GM18508 (cell line): ENCODE data around the gene MRPL17.

Source experiments
- ATAC-seq: cut with Tn5 transposase; IDR thresholded peaks from one replicate; pipeline ENCODE4 v1.9.1; 2021; ENCODE audit warnings: moderate number of reproducible peaks; ENCODE audit not compliant: insufficient read depth, unreplicated experiment

MRPL17 gene

DNA sequence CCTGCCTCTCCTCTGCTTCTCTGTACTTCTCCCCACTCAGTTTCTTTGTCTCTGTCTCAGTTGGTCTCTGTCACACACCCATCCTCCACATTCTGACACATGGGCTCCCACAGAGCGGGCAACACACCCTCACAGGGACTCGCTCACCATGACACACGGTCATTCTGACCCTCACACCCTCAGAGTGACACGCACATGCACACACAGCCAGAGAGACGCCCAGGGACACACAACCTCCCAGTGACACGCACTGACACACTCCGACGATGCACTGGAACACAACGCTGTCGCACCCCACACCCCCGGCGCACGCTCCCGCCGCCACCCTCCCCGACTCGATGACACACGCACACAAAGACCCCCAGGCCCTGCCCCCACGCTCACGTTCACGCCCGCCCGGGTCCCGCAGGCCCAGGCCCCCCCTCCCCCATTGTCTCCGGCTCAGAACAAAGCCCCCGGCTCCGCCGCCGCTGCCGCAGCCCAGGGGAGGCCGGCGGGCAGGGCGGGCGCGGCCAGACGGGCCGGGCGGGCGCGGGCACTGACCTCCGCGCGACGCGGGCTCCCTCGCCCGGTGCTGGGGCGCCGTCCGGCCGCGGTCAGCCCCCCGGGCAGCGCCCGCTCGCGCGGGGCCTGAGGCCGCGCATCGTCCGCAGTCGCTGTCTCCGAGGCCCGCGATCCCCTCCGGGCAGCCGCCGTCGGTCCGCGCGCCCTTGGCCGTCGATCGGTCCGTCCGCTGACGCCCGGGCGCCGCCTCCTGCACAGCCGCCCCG lies 27.9 kb downstream of the MRPL17 start:
- ATAC-seq, result no peak

DNA sequence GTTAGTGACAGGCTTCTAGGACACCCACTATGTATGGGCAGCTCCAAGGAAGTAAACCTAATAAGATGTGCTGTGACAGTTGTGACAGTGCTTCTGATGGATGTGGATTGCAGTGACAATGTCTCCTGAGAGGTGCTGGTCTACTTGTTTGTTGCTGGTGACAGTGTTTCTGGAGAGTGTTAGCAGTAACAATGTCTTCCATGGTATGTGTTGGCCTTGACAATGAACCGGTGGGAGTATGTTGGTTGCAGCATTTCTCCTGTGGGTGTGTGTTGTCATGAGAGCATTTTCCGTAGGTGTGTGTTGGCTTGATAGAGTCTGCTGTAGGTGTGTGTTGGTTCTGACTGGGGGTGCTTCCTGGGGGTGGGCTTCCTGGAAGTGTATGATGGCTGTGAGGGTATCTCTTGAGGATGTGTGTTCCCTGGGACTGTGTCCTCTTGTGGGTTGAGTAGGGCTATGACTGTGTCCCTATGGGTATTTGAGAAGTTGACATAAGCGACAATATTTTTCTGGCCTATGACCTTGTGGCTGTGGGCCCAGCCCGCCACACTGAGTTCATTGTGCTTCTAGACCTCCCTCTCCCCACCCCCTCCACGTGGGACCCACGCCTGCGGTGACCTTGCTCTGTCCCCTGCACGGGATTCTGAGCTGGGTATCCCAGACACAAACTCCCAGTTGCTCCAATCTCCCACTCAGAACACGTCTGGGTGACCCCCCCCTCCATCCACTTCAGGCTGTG lies 28.7 kb downstream of the MRPL17 start:
- ATAC-seq, result no peak

DNA sequence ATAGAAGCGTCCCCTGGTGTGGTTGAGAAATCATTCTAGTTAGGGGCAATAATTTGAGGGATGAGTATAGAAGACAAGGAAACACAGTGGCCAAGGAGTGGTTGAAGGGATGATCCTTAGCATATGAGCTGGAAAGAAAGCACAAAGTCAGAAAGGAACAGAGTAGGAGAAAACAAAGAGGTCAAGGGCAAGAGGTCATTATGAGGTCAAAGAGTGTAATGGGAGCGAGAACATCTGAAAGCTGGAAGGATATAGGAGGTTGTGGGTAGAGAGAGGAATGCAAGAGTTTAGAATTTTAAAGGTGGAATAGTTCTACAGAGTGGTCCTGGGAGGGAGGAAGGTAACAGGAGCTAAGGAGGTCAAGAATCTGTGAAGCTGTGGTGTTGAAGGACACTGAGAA lies 29.5 kb downstream of the MRPL17 start:
- ATAC-seq, result no peak

DNA sequence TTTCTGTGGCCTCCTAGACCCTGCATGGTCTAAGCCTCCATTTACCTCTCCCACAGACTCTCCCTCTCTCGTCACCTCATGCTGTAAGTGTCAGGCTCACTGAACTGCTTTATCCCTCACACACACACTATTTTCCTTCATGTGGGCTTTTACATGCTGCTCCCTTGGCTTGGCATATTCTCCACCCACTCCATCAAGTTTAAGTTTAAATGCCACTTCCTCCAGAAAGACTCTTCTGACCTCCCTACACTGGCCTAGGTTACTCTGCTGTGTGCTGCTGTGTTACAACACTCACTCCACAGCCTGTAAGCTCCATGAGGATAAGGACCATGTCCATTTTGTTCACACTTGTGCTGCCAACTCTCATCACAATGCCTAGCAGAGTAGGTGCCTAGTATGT lies 30.0 kb downstream of the MRPL17 start:
- ATAC-seq, result no peak

DNA sequence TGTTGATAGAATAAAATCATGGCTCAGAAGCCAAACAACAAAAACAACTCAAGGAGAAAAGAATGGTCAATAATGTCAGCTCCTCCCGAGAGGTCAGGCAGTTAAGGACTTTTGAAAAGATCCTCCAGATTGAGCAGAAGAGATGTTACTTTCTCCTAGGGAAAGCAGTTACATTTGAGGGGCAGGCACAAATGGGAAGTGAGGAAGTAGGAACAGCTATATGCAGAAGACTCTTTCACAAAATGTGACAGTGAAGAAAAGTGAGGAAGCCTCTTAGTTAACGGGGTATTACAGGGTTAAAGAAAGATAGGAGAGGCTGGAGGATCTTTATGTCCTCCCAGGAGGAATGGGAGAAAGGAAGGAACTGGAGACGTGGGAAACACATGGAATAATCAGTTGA lies 31.0 kb downstream of the MRPL17 start:
- ATAC-seq, result no peak

DNA sequence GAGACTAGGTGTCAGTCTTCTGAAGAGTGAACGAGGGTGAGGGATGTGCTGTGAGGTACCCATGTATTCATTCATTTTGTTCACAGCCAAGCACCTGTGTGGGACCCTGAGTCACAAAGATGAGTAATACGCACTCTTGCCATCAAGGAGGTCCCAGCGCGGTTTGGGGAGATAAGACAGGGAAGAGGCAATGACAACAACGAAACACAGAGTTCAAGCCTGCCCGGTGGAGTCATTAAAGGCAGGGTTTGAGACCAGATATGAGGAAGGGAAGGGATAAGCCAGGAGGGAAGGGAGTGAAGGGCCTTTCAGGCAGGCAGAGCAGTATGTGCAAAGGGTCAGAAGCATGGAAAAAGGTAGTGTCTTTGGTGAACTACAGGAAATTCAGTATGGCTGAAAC lies 32.2 kb downstream of the MRPL17 start:
- no peak for ATAC-seq

DNA sequence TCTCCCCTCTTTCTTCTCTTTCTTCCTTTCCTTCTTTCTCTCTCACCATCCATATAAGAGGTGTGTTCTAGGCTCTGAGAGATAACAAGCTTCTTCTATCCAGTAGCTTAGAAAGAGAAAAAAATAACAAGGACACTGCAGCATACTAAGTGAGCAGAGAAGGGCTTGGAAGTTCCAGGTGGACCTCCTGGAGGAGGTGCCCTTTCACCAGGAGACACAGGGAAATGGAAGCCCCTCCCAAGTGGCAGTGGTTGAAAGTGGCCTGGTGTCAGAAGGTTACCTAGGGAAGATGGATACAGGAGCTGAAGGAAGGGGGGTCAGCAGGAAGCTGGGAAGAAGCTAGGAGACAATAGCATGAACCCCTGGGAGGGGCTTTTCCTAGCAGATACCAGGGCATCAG lies 33.0 kb downstream of the MRPL17 start:
- ATAC-seq, result no peak

DNA sequence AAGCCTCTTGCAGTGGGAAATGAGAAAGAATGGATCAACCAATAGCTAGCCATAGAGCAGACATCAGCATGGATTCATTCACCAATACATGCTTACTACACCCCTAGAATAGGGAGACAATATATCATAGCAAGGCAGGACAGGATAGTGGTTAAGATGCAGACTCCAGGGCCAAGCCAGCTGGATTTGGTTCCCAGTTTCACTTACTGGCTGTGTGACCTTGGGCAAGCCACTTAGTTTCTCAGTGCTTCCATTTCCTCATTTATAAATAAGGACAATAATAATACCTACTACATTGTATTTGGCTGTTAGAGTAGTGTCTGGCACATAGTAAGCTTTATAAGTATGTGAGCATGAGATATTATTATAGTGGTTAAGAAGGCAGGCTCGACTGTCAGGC lies 34.6 kb downstream of the MRPL17 start:
- ATAC-seq, result no peak

DNA sequence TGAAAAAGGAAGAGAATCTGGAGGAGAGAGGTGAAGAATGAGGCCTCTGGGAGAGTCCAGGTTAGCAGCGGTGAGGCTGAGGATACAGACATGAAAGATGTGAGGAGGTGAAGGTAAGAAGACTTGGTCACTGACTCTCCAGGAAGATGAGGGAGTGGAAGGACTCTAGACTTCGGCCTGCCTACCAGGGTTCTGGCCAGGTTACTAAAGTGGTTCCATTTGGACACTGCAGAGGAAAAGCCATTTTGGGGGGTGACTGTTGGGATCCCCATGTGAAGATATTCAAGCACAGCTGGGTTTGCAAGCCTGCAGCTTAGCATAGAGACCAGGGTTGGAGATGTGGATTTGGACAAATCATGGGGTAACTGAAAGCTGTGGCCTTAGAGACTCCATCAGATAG lies 35.3 kb downstream of the MRPL17 start:
- ATAC-seq, result no peak

DNA sequence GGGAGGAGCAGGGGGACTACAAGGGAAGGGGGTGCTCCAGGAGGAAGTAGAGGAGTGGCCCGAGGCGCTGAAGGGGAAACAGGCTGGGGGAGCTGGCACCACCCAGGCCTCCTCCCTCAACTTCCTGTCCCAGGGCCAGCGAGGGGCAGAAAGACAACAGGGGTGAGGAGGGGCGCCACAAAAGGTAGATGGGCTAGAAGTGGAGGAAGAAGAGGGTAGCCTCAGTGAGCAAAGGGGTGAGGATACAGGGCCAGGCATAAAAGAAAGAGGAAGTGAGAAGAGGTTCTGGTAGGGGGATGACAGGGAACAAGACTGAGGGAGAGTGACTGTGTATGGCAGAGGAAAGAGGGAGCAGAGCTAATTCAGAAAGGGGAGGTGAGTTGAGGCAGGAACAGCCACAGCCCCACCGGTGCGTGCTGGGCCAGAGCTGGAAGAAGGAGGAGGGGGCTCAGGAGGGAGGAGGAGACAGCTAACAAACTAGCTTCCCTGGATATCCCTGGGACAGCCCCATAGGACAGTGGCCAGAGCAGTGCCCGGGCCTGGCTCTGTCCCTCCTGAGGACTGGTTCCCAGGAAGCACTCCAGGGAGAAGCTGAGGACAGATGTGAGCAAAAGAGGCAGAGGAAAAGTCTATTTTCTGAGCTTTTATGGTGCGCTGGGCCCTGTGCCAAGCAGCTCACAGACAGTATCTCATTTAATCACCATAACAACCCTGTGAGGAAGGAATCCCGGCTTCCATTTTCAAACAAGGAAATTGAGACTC lies 36.0 kb downstream of the MRPL17 start:
- peak; percentile 77 for ATAC-seq

DNA sequence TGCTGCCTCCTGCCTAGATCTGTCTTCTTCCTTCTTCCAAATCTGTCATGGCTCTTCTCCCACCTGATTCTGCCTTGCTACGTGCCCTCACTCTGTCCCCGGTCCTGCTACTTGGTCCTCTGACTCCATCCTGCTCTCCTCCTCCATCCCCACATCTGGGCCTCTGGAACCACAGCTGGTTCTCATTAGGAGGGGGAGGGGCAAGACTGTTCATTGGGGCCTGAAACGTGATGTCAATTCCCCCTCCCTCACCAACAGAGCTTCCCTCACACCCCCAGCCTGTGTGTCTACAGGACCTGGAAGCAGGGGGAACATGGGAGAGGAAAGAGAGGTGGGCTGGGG lies 36.6 kb downstream of the MRPL17 start:
- no peak for ATAC-seq

DNA sequence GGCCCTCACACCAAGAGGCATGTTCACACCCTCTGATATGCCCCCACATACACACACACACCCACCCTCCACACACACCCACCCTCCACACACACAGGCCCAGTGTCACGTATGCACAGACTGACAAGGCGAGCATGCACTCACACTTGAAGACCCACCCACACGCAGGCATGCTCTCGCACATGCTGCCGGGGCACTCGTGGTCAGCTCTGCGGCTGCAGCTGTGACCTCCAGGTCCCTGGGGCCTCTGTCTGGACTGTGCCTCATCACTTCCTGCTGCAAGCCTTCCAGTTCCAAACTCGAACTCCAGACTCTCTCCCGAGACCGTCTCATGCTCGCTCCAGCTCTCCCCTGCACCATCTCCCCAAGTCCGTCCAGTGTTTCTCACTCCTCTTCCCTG lies 37.1 kb downstream of the MRPL17 start:
- no peak for ATAC-seq

DNA sequence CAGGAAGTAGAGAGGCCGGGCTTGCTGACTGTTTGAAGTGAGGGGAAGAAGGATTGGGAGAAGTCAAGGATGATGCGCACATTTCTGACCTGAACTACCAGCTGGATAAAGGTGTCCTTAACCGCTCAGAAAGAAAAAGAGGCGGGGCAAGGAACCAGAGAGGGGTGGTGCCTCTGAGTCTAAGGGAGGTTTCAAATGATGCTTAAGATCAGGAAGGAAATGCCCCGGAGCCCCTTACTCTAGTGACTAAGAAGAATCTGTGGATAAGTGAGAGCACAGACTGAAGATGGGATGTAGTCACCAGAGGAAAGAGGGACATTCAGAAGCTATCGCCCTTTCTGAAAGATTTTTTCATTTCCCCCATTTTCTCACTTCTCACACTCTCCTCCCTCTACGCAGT lies 40.2 kb downstream of the MRPL17 start:
- no peak for ATAC-seq

DNA sequence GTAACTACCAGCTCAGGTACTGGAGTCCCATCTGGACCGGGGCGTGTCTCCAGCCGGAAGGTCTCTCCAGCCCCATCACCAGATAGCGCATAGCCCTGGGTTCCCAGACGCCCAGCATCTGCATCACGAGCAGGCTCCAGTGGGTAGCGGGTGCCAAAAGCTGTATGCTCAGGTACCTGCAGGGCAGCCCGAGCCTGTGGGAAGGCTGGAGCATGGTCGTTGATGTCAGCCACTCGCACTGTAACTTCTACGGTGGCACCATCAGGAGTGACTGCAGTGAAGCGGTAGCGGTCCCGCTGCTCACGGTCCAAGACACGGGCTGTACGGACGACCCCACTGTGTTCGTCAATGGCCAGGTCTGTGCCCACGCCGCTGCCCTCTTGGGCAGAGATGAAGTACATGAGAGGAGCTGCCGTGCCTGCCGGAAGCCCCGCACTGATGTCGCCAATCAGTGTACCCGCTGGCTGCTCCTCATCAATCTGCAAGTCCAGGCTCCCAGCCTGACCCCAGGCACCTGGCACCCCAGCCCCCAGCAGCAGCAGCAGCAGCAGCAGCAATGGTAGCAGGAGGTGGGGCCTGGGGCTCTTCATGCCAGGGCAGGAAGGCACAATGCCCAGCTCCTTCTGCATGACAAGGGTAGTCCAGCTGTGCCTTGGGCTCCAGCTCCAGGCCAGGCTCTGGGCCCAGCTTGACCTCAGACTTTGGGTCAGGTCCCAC lies 42.0 kb downstream of the MRPL17 start:
- no peak for ATAC-seq

DNA sequence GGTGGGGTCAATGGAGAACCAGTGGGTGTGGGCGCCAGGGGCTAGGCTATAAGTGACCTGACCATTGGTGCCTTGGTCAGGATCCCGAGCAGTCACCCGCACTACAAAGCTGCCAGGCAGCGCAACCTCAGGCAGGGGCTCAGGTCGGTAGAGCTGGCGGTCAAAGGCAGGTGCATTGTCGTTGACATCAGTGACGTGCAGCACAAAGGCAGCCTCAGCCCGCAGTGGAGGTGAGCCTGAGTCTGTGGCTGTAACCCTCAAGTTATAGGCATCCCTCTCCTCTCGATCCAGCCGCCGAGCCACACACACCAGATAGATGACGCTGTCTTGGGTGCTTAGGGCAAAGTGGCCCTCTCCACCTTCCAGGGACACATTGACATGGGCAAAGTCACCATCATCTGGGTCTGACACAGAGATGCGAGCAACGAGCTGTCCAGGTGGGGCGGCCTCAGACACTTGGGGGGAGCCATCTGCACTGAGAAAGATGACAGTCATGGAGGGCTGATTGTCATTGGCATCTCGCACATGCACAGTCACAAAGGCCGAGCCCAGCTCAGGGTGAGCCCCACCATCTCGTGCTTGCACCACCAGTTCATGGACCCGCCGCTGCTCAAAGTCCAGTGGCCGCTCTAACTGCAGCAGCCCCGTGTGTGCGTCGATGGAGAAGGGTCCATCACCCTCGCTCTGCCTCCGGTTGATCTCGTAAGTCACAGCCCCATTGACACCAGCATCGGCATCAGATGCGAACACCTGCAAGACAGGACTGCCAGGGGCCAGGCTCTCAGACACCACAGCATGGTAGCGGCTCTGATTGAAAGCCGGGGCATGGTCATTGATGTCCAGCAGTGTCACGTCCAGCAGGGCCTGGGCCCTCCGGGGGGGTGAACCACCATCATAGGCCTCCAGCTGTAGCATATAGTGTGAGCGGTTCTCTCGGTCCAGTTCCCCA lies 42.8 kb downstream of the MRPL17 start:
- no peak for ATAC-seq

DNA sequence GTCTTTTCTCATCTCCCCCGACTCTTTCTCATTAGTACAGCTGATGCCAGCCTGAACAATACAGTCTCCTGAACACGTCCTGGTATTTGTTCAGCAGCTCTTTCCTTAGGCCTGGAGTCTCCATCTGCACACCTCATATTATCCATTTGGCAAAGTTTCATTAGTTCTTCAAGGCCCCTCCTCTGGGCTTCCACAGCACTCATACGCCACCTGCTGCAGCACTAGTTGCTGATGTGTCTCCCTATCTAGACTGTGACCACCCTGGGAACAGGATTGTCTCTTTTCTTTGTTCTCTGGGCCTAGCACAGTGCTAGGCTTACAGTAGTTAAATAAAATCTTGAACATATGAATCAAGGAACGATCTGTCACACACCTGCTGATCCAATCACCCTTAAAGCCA lies 44.7 kb downstream of the MRPL17 start:
- no peak for ATAC-seq

DNA sequence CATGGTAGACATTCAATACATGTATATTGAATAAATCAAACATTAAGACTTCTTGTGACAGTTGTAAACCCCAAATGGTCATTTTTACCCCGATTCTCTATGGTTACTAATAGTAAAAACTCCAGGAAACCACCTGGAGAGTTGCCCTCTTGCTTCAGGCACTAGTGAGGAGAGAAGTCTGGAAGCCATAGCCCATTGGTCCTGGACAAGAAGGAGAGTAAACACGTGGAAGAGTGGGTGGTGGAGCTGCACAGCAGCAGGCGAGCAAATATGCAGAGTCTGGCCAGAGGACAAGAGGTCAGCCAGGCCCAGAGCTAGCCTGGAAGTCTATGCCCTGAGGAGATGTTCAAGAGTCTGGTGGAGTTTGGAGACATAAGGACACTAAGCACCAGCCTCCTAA lies 45.3 kb downstream of the MRPL17 start:
- ATAC-seq, result no peak

DNA sequence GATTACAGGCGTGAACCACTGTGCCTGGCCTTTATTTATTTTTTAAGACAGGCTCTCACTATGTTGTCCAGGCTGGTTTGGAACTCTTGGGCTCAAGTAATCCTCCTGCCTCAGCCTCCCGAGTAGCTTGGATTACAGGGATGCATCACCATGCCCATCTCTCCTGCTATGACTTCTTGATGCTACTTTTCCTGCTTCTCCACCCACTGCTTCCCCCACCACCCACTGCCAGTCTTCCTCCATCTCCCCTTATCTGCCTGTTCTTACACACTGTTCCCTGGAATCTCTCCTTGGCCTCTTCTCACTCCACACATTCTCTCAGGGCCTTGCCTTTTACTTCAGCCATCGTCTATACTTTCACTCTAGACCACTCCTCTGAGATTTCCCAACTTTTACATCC lies 46.7 kb downstream of the MRPL17 start:
- ATAC-seq, result no peak

DNA sequence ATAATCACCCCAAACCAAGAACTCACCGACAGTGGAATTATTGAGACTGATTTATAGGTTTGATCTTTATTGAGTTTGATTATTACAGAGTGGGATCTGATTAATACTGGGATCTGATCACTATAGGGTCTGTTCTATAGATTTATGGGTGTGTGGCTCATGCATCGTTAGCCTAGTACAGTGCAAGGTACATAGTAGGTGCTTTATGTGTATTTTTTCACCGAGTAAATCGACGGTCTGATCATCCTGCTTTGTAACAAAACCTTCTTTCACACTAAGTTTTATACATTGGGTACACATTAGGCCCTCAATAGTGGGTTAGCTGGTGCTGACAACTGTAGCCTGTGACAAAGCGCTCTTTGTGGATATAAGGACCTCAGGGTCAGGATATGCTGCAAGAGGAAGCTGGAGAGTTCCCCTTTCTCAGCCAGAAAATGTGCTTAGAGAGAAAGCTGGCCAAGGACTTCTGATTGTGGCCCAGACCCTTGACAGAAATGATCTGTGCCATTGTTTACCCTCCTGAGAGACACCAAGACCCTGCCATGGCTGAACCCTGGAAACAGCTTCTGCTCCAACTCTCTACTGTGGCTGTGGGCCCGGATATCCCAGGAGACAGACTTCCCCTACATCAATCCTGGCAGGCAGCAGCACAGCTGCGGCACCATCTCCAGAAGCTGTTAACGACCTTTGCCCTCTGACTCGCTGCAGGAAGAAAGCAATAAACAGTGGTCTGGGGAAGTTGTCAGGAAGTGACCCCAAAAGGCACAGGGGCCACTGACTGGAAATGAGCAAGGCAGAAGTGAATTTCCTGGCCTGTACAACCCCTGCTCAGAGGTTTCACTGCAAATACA lies 47.8 kb downstream of the MRPL17 start:
- ATAC-seq, result no peak
